HepG2 (cell line): ENCODE results near the gene SLC17A9. TPM values are rescaled to one million over a fixed set of nuclear protein-coding genes. Genes with fewer than 3 reads are reported as not detected.

Experiments
- AKNA ChIP-seq: sonication (generic); formaldehyde crosslinking; IDR thresholded peaks from 2 replicates; pipeline ENCODE4 v1.4.0; 2020; ENCODE audit warnings: missing genetic modification reagents, borderline replicate concordance
- ARNT2 ChIP-seq: sonication (generic); formaldehyde crosslinking; IDR thresholded peaks from 2 replicates; pipeline ENCODE4 v1.8.0; 2022; ENCODE audit warnings: mild to moderate bottlenecking, low read depth, missing genetic modification reagents, moderate library complexity
- GZF1 ChIP-seq: sonication (generic); formaldehyde crosslinking; IDR thresholded peaks from 2 replicates; pipeline ENCODE4 v1.5.1; 2020; ENCODE audit warnings: mild to moderate bottlenecking, missing genetic modification reagents
- HOXA7 ChIP-seq: sonication (generic); formaldehyde crosslinking; IDR thresholded peaks from 2 replicates; pipeline ENCODE4 v1.8.1; 2022; ENCODE audit warnings: mild to moderate bottlenecking, missing genetic modification reagents, moderate library complexity
- KAT8 ChIP-seq: IDR thresholded peaks from 2 replicates; pipeline ENCODE4 v1.6.1; 2016; ENCODE audit warnings: missing genetic modification reagents, missing compliant biosample characterization
- NBN ChIP-seq: fragments of 450-650 bp; conservative IDR thresholded peaks from 2 replicates; pipeline ENCODE4 v1.6.1; 2017
- NPAS2 ChIP-seq: sonication (generic); formaldehyde crosslinking; IDR thresholded peaks from 2 replicates; pipeline ENCODE4 v1.8.0; 2022; ENCODE audit warnings: mild to moderate bottlenecking, missing genetic modification reagents, borderline replicate concordance
- SAFB2 ChIP-seq: sonication (generic); formaldehyde crosslinking; IDR thresholded peaks from 2 replicates; pipeline ENCODE4 v1.5.1; 2020; ENCODE audit warnings: missing genetic modification reagents, low read depth, mild to moderate bottlenecking, borderline replicate concordance
- SMARCC2 ChIP-seq: fragments of 450-650 bp; IDR thresholded peaks from 2 replicates; pipeline ENCODE4 v1.6.1; 2017; ENCODE audit warnings: antibody characterized with exemption, mild to moderate bottlenecking
- ZBTB26 ChIP-seq: IDR thresholded peaks from 2 replicates; pipeline ENCODE4 v1.6.1; 2016; ENCODE audit warnings: missing compliant biosample characterization, missing genetic modification reagents, borderline replicate concordance
- ZBTB38 ChIP-seq: sonication (generic); formaldehyde crosslinking; IDR thresholded peaks from 2 replicates; pipeline ENCODE4 v1.5.1; 2020; ENCODE audit warnings: mild to moderate bottlenecking, missing genetic modification reagents
- ZFP36L2 ChIP-seq: sonication (generic); formaldehyde crosslinking; IDR thresholded peaks from 2 replicates; pipeline ENCODE4 v1.4.0; 2020; ENCODE audit warnings: missing genetic modification reagents
- ZNF124 ChIP-seq: sonication (generic); formaldehyde crosslinking; IDR thresholded peaks from 2 replicates; pipeline ENCODE4 v1.4.0; 2020; ENCODE audit warnings: missing genetic modification reagents
- ZNF143 ChIP-seq: sonication (generic); formaldehyde crosslinking; IDR thresholded peaks from 2 replicates; pipeline ENCODE4 v1.4.0; 2020; ENCODE audit warnings: missing genetic modification reagents
- ZNF18 ChIP-seq: sonication (generic); formaldehyde crosslinking; IDR thresholded peaks from 2 replicates; pipeline ENCODE4 v1.8.0; 2022; ENCODE audit warnings: mild to moderate bottlenecking, missing genetic modification reagents; ENCODE audit not compliant: insufficient replicate concordance
- ZNF687 ChIP-seq: sonication (generic); formaldehyde crosslinking; IDR thresholded peaks from 2 replicates; pipeline ENCODE4 v1.5.1; 2020; ENCODE audit warnings: mild to moderate bottlenecking, missing genetic modification reagents, moderate library complexity
- ZNF768 ChIP-seq: sonication (generic); formaldehyde crosslinking; IDR thresholded peaks from 2 replicates; pipeline ENCODE4 v1.4.0; 2020; ENCODE audit warnings: missing genetic modification reagents
- polyA plus RNA-seq, 8 experiments: library from polyadenylated mRNA; depleted of rRNA in 3 of 8; stranded (reverse) in 7 of 8; unstranded in 1 of 8; fragments of >200 nt; fragmentation: Illumina TruSeq in 4 of 8; extraction: Trizol in 4 of 8; gene quantifications; 2 replicates each; pipeline versions ENCODE4 v1.2.1 to v1.2.3, GENCODE V29; 2011 to 2016; ENCODE audit warnings: low read depth in 4 of 8, missing spikeins in 1 of 8, mixed read lengths in 1 of 8; ENCODE audit not compliant: insufficient read depth in 1 of 8
- total RNA-seq, 5 experiments: library from RNA; depleted of rRNA; stranded (reverse); fragments of >200 nt; fragmentation: Illumina TruSeq; extraction: Trizol; gene quantifications; 2 replicates each; pipeline ENCODE4 v1.2.3, GENCODE V29; 2016; ENCODE audit warnings: low read depth in 1 of 5

The SLC17A9 gene
- total and polyA plus RNA-seq, 2 of the 13 experiments (the other 11 are each of a cell fraction or from before 2014, with no cell fraction given): 110 to 191 TPM

GRCh38 chr20:63009045-63009961 lies 56.8 kb downstream of the SLC17A9 start (continued):
- TF ChIP-seq AKNA (CRISPR knock-in tag) (no peak), KAT8 (CRISPR knock-in tag) (peak; percentile 67; the same call in 1 of the 2 replicates), ZFP36L2 (no peak), ZNF768 (peak; percentile 27), ZNF124 (CRISPR knock-in tag) (peak; percentile 88), SMARCC2 (no peak), ARNT2 (CRISPR knock-in tag) (no peak), ZNF18 (CRISPR knock-in tag) (no peak), HOXA7 (no peak), ZNF687 (CRISPR knock-in tag) (peak; percentile 73), ZNF143 (no peak), ZBTB38 (CRISPR knock-in tag) (no peak), SAFB2 (CRISPR knock-in tag) (no peak), NBN (no peak), GZF1 (CRISPR knock-in tag) (0 out of 2 replicates have a peak, but pooled peaks have one; percentile 53), NPAS2 (no peak), ZBTB26 (CRISPR knock-in tag) (peak; percentile 51; the same call in 1 of the 2 replicates)
